SK-N-SH (cell line): ENCODE data around the gene CBX1. TPM values are rescaled to one million over a fixed set of nuclear protein-coding genes. Genes with fewer than 3 reads are reported as not detected.
A peak's percentile ranks its signal among the peaks of the same experiment; 100 is the strongest.

Experiments
- CTCF ChIA-PET: fragments of 300-600, 350-600 bp; formaldehyde crosslinking; extraction: SDS; loops from one replicate; lab custom pipeline; 2021; lab: Yijun Ruan, JAX
- POLR2A ChIA-PET: fragments of 350-600 bp; sonication (Branson Sonifier 250); formaldehyde crosslinking; extraction: SDS; loops from one replicate; lab custom pipeline; 2020; ENCODE audit warnings: antibody characterized with exemption, inconsistent platforms; lab: Yijun Ruan, JAX
- DNase-seq: peaks from one replicate; pipeline ENCODE4 v3.0.0; 2012
- H2AFZ ChIP-seq: fragments of 200-600 bp; sonication (generic); 2 replicates; pipeline ENCODE4 v1.8.1; 2016; ENCODE audit warnings: antibody characterized with exemption, mild to moderate bottlenecking, low read depth
- H3F3A ChIP-seq: fragments of 200-600 bp; sonication (generic); replicated peaks from 2 replicates; pipeline ENCODE3; 2016; ENCODE audit warnings: antibody characterized with exemption, mild to moderate bottlenecking; ENCODE audit not compliant: insufficient read depth
- H3K27ac ChIP-seq, 2 experiments: fragments of 200-500 bp in 1 of 2; fragments of 200-600 bp in 1 of 2; sonication (Bioruptor generic) in 1 of 2; sonication (generic), shearing (Covaris generic) in 1 of 2; 2 replicates each; pipeline versions ENCODE4 v1.5.1 to v1.6.1; 2014 to 2016; ENCODE audit warnings: low read depth in 2 of 2, inconsistent platforms in 1 of 2, low read length in 1 of 2, mild to moderate bottlenecking in 1 of 2, mixed read lengths in 1 of 2
- H3K27me3 ChIP-seq: fragments of 200-600 bp; sonication (generic), shearing (Covaris generic); 2 replicates; pipeline ENCODE4 v1.6.1; 2016; ENCODE audit warnings: mixed run types; ENCODE audit not compliant: insufficient read depth
- H3K36me3 ChIP-seq, 2 experiments: fragments of 200-500 bp in 1 of 2; fragments of 200-600 bp in 1 of 2; sonication (Bioruptor generic) in 1 of 2; sonication (generic) in 1 of 2; replicated peaks in 1 of 2; 2 replicates each; pipeline versions ENCODE3 to v1.5.1; 2014 to 2016; ENCODE audit warnings: low read length in 1 of 2, mild to moderate bottlenecking in 1 of 2; ENCODE audit not compliant: insufficient read depth in 2 of 2, control insufficient read depth in 1 of 2
- H3K4me1 ChIP-seq, 2 experiments: fragments of 200-500 bp in 1 of 2; fragments of 200-600 bp in 1 of 2; sonication (Bioruptor generic) in 1 of 2; sonication (generic), shearing (Covaris generic) in 1 of 2; 2 replicates each; pipeline versions ENCODE4 v1.5.1 to v1.6.1; 2014 to 2016; ENCODE audit warnings: low read depth in 1 of 2, low read length in 1 of 2, mixed run types in 1 of 2; ENCODE audit not compliant: insufficient read depth in 2 of 2, control insufficient read depth in 1 of 2
- H3K4me2 ChIP-seq: fragments of 200-600 bp; sonication (generic), shearing (Covaris generic); 2 replicates; pipeline ENCODE4 v1.6.1; 2017; ENCODE audit warnings: mixed run types
- H3K4me3 ChIP-seq, 2 experiments: fragments of 200-500 bp in 1 of 2; fragments of 200-600 bp in 1 of 2; sonication (Bioruptor generic) in 1 of 2; sonication (generic), shearing (Covaris generic) in 1 of 2; 2 replicates each; pipeline versions ENCODE4 v1.5.1 to v1.8.1; 2014 to 2016; ENCODE audit warnings: low read depth in 2 of 2, inconsistent platforms in 1 of 2, low read length in 1 of 2, mild to moderate bottlenecking in 1 of 2, mixed read lengths in 1 of 2, moderate library complexity in 1 of 2
- H3K79me2 ChIP-seq: fragments of 200-600 bp; sonication (generic); 2 replicates; pipeline ENCODE4 v1.8.1; 2017; ENCODE audit warnings: mild to moderate bottlenecking; ENCODE audit not compliant: insufficient read depth
- H3K9ac ChIP-seq: fragments of 200-600 bp; sonication (generic); 2 replicates; pipeline ENCODE4 v1.6.1; 2017; ENCODE audit warnings: mixed run types
- H3K9me2 ChIP-seq: fragments of 200-600 bp; sonication (generic); 2 replicates; pipeline ENCODE4 v1.6.1; 2017; ENCODE audit warnings: mixed run types
- H3K9me3 ChIP-seq: fragments of 200-600 bp; sonication (generic); 2 replicates; pipeline ENCODE4 v1.6.1; 2017; ENCODE audit warnings: mixed run types, mild to moderate bottlenecking, moderate library complexity
- H4K20me1 ChIP-seq: fragments of 200-600 bp; sonication (generic); 2 replicates; pipeline ENCODE4 v1.6.1; 2017; ENCODE audit warnings: mild to moderate bottlenecking, mixed run types; ENCODE audit not compliant: insufficient read depth
- EP300 ChIP-seq, 2 experiments: IDR thresholded peaks; 2 replicates each; pipeline versions ENCODE4 v1.4.0 to v1.6.1; 2012; ENCODE audit warnings: borderline replicate concordance in 1 of 2, low read depth in 1 of 2, low read length in 1 of 2
- FOXJ3 ChIP-seq: sonication (generic); formaldehyde crosslinking; IDR thresholded peaks from 2 replicates; pipeline ENCODE4 v1.5.1; 2020; ENCODE audit warnings: mild to moderate bottlenecking, missing genetic modification reagents
- FOXM1 ChIP-seq: IDR thresholded peaks from 2 replicates; pipeline ENCODE4 v1.4.0; 2012; ENCODE audit warnings: low read depth, mild to moderate bottlenecking
- GATA2 ChIP-seq: sonication (generic); formaldehyde crosslinking; IDR thresholded peaks from 2 replicates; pipeline ENCODE4 v1.5.0; 2020; ENCODE audit warnings: mild to moderate bottlenecking, missing genetic modification reagents
- IRF3 ChIP-seq: fragments of 150-350 bp; IDR thresholded peaks from 2 replicates; pipeline ENCODE4 v1.6.1; 2016; ENCODE audit warnings: mild to moderate bottlenecking, low read depth, low read length
- JUND ChIP-seq: IDR thresholded peaks from 2 replicates; pipeline ENCODE4 v1.4.0; 2012
- MEF2A ChIP-seq: IDR thresholded peaks from 2 replicates; pipeline ENCODE4 v1.4.0; 2012; ENCODE audit warnings: low read depth, borderline replicate concordance
- MXI1 ChIP-seq: IDR thresholded peaks from 2 replicates; pipeline ENCODE4 v1.6.1; 2012; ENCODE audit warnings: mild to moderate bottlenecking, low read depth, low read length, improper control_type of control experiment
- POLR2AphosphoS5 ChIP-seq: IDR thresholded peaks from 2 replicates; pipeline ENCODE4 v1.6.1; 2012; ENCODE audit warnings: low read depth, low read length
- RAD21 ChIP-seq: IDR thresholded peaks from 2 replicates; pipeline ENCODE4 v1.6.1; 2012; ENCODE audit warnings: mild to moderate bottlenecking, low read length
- SIN3A ChIP-seq: IDR thresholded peaks from 2 replicates; pipeline ENCODE4 v1.6.1; 2012; ENCODE audit warnings: low read depth, mild to moderate bottlenecking, low read length, moderate library complexity, borderline replicate concordance
- TEAD4 ChIP-seq: IDR thresholded peaks from 2 replicates; pipeline ENCODE4 v1.4.0; 2012; ENCODE audit warnings: mild to moderate bottlenecking, borderline replicate concordance; ENCODE audit not compliant: insufficient read depth
- YY1 ChIP-seq: IDR thresholded peaks from 2 replicates; pipeline ENCODE4 v1.4.0; 2012; ENCODE audit warnings: low read depth, mild to moderate bottlenecking
- ZBTB33 ChIP-seq: IDR thresholded peaks from 2 replicates; pipeline ENCODE4 v1.4.0; 2012; ENCODE audit warnings: low read depth, borderline replicate concordance
- WGBS: methylation state at CpG from one replicate; pipeline ENCODE4 v1.1.6; 2017; ENCODE audit warnings: low lambda C conversion rate; 5-methylcytosine and 5-hydroxymethylcytosine counted together
- polyA plus RNA-seq, 3 experiments: library from polyadenylated mRNA; depleted of rRNA; stranded (reverse); fragments of >200 nt; gene quantifications; 2 replicates each; pipeline ENCODE4 v1.2.3, GENCODE V29; 2012

The CBX1 gene
- polyA plus RNA-seq, 1 of the 3 experiments (the other 2 are of a cell fraction) = 102 TPM

- H3K4me3 ChIP-seq = peak overlapping the region; percentile 66 to 90
- H3K79me2 ChIP-seq = peaks cover 56% of the 10 kb centered on the region
- H3K27me3 ChIP-seq = no peaks in the 10 kb centered on the region
- no peaks in the 10 kb centered on the region for H3K9me2 ChIP-seq
- ChIA-PET CTCF (interaction anchor here (0.5 to 14.8 kb wide), 10 partner anchors 19 to 260 kb away, joined by 3 to 241 read pairs (median 4); partner anchors contain the start of gene SCRN2), POLR2A (interaction anchor here (0.6 to 2.1 kb wide), 8 partner anchors 9 to 407 kb away, joined by 3 to 21 read pairs (median 4); partner anchors contain the start of gene NFE2L1)
- peak overlapping the region; percentile 97 for H2AFZ ChIP-seq
- peak; percentile 73 for DNase-seq
- peaks cover 47% of the 10 kb centered on the region for H4K20me1 ChIP-seq
- peaks cover under 1 to 21% of the 10 kb centered on the region in 2 experiments for H3K36me3 ChIP-seq
- H3K4me2 ChIP-seq = peak overlapping the region; percentile 86
- H3K9me3 ChIP-seq = no peaks in the 10 kb centered on the region
- WGBS = under 1% methylated on average over 23 of the region's 23 CpGs
- H3K9ac ChIP-seq = peak overlapping the region; percentile 77
- H3K27ac ChIP-seq = peak overlapping the region; percentile 81 to 91
- H3F3A ChIP-seq = peaks cover 27% of the 10 kb centered on the region
- peaks cover 3 to 6% of the 10 kb centered on the region in 2 experiments; a peak in 2 of 4 replicates for H3K4me1 ChIP-seq
- 0 out of 2 replicates have a peak, but pooled peaks have one; percentile 3 for TF ChIP-seq SIN3A
- peak; percentile 35 for TF ChIP-seq MXI1
- no peak for TF ChIP-seq MEF2A
- TF ChIP-seq POLR2AphosphoS5 = peak; percentile 1; the same call in 1 of the 2 replicates
- TF ChIP-seq TEAD4 = no peak
- 0 out of 2 replicates have a peak, but pooled peaks have one; percentile 2 for TF ChIP-seq YY1
These were observed 677 bp downstream of the CBX1 start for GRCh38 chr17:48100591-48101011.

GRCh38 chr17:48100160-48100559 is 1.1 kb downstream of the CBX1 start:
- peaks cover 51% of the 10 kb centered on the region for H4K20me1 ChIP-seq
- H3K27ac ChIP-seq = peak overlapping the region; percentile 81 to 91
- CTCF ChIA-PET = interaction anchor here (0.5 to 14.8 kb wide), 9 partner anchors 8 to 259 kb away, joined by 3 to 241 read pairs (median 4); partner anchors contain the start of genes SCRN2 and SNX11
- peaks cover 3 to 6% of the 10 kb centered on the region in 2 experiments; a peak in 2 of 4 replicates for H3K4me1 ChIP-seq
- H3K9me2 ChIP-seq = no peaks in the 10 kb centered on the region
- peaks cover 27% of the 10 kb centered on the region for H3F3A ChIP-seq
- no peak for DNase-seq
- peaks cover 61% of the 10 kb centered on the region for H3K79me2 ChIP-seq
- H3K36me3 ChIP-seq = peaks cover 2 to 26% of the 10 kb centered on the region in 2 experiments
- TF ChIP-seq GATA2 = no peak
- TF ChIP-seq RAD21 = no peak
- TF ChIP-seq FOXJ3 (CRISPR knock-in tag) = no peak
- no peak for TF ChIP-seq ZBTB33
- TF ChIP-seq EP300 (IDR thresholded peaks at IDR 0.05; ENCODE audit: borderline replicate concordance in 1 of 2, low read depth in 1 of 2, low read length in 1 of 2) = no peak
- no peak for TF ChIP-seq JUND
- no peak for TF ChIP-seq FOXM1
- no peak for TF ChIP-seq IRF3
- TF ChIP-seq, all 33 proteins: peak for 0
- Histone ChIP-seq H3K4me3 (peak overlapping the region; percentile 66 to 90), H3K4me2 (peak overlapping the region; percentile 86), H3K27me3 (no peaks in the 10 kb centered on the region), H3K9ac (peak overlapping the region; percentile 77), H2AFZ (peak overlapping the region; percentile 97; the same call in 1 of the 2 replicates), H3K9me3 (no peaks in the 10 kb centered on the region)
- POLR2A ChIA-PET = interaction anchor here (0.6 to 2.1 kb wide), 8 partner anchors 8 to 407 kb away, joined by 3 to 21 read pairs (median 4); partner anchors contain the start of gene NFE2L1
- WGBS = 12% methylated on average over 10 of the region's 10 CpGs
